Smooth muscle cell (in vitro differentiated cells): ENCODE measurements around the gene ITGB4. TPM values are rescaled to one million over a fixed set of nuclear protein-coding genes. Genes with fewer than 3 reads are reported as not detected.

Source experiments
- DNase-seq: peaks from one replicate; lab custom pipeline; 2025; ENCODE audit not compliant: unreplicated experiment; lab: John Stamatoyannopoulos, UW
- H2AFZ ChIP-seq: fragments of 200-600 bp; sonication (generic); 2 replicates; pipeline ENCODE4 v1.6.0; 2016; ENCODE audit warnings: antibody characterized with exemption, low read depth, mild to moderate bottlenecking
- H3F3A ChIP-seq: fragments of 200-600 bp; sonication (generic); 2 replicates; pipeline ENCODE4 v1.6.0; 2017; ENCODE audit warnings: antibody characterized with exemption, low read depth
- H3K27ac ChIP-seq: fragments of 200-600 bp; sonication (generic); 2 replicates; pipeline ENCODE4 v1.5.1; 2016; ENCODE audit warnings: low read depth, mild to moderate bottlenecking
- H3K27me3 ChIP-seq: fragments of 200-600 bp; sonication (generic); 2 replicates; pipeline ENCODE4 v1.6.1; 2016; ENCODE audit warnings: low read depth, mild to moderate bottlenecking
- H3K36me3 ChIP-seq: fragments of 200-600 bp; sonication (generic); 2 replicates; pipeline ENCODE4 v1.5.1; 2016; ENCODE audit warnings: low read depth
- H3K4me1 ChIP-seq: fragments of 200-600 bp; sonication (generic); 2 replicates; pipeline ENCODE4 v1.5.1; 2016; ENCODE audit warnings: low read depth
- H3K4me2 ChIP-seq: fragments of 200-600 bp; sonication (generic); 2 replicates; pipeline ENCODE4 v1.6.0; 2016; ENCODE audit warnings: mild to moderate bottlenecking
- H3K4me3 ChIP-seq: fragments of 200-600 bp; sonication (generic); 2 replicates; pipeline ENCODE4 v1.5.1; 2016; ENCODE audit warnings: mild to moderate bottlenecking
- H3K79me2 ChIP-seq: fragments of 200-600 bp; sonication (generic); 2 replicates; pipeline ENCODE4 v1.6.0; 2016; ENCODE audit warnings: low read depth, mild to moderate bottlenecking
- H3K9ac ChIP-seq: fragments of 200-600 bp; sonication (generic); 2 replicates; pipeline ENCODE4 v1.6.0; 2016; ENCODE audit warnings: low read depth
- H3K9me3 ChIP-seq: fragments of 200-600 bp; sonication (generic); replicated peaks from 2 replicates; pipeline ENCODE4 v1.5.1; 2016; ENCODE audit warnings: low read depth
- H4K20me1 ChIP-seq: fragments of 200-600 bp; sonication (generic); 2 replicates; pipeline ENCODE4 v1.6.0; 2016; ENCODE audit warnings: low read depth
- WGBS: methylation state at CpG from one replicate; pipeline ENCODE4 v1.1.7; 2016; ENCODE audit warnings: low lambda C conversion rate; 5-methylcytosine and 5-hydroxymethylcytosine counted together
- polyA plus RNA-seq: library from polyadenylated mRNA; unstranded; fragments of >200 nt; fragmentation: Nextera tagmentation; extraction: Ambion mirVana; gene quantifications from 2 replicates; pipeline ENCODE4 v1.2.1, GENCODE V29; 2016
- total RNA-seq: library from RNA; depleted of rRNA; stranded (reverse); fragments of >200 nt; gene quantifications from 2 replicates; pipeline ENCODE4 v1.2.3, GENCODE V29; 2014
- TF ChIP-seq, protein P1 (sequence below): fragments of 200-600 bp; sonication (generic); IDR thresholded peaks from 2 replicates; pipeline ENCODE4 v1.5.1; 2017; ENCODE audit warnings: borderline replicate concordance, mild to moderate bottlenecking, antibody characterized with exemption; ENCODE audit not compliant: insufficient read depth, poor library complexity, severe bottlenecking

Gene ITGB4
- total and polyA plus RNA-seq, 2 experiments from 2014 or later: 47.2 to 83.8 TPM

DNA sequence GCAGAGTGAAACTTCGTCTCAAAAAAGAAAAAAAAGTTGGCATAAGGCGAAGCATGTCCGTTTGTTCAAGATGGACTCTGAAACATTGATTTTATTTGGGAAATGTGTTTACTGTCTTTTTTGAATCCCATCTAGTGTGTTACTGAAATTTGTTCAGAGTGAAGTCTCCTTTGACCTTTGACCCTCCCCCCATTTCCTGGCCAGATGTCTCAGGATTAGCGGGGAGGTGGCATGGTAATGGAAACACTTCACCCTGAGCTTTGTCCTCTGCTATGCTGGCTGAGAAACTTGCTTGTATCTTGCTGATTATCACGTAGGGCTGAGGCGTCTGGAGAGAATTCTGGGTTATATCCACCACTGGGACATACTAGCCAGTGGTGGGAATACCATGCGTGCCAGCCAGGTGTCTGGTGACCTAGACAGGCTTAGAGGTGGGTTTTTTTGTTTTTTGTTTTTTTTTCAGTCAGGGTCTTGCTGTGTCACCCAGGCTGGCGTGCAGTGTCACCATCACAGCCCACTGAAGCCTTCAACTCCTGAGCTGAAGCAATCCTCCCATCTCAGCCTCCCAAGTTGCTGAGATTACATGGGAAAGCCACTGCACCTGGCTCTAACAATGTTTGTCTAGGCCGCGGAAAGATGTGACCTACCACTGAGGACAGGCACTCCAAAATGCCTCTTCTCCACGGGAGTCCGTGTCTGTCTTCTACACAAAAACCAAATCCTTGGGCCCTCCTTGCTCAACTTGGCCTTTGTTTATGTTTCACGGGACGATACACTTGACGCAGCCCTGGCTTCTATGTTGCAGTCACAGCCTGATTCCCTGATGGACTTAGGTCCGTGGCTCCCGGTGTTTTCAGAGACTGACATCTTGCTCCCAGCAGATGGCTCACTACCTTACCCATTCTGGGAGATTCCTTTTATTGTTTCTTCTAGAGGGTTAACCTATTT lies 50.3 kb downstream of the ITGB4 start:
- H3K36me3 ChIP-seq: no peaks in the 10 kb centered on the region
- WGBS: 84% methylated on average over 17 of the region's 17 CpGs
- DNase-seq: no peak
- no peak overlapping the region for H2AFZ ChIP-seq
- peaks cover 10% of the 10 kb centered on the region for H3F3A ChIP-seq
- no peak overlapping the region for H3K27ac ChIP-seq
- H3K4me3 ChIP-seq: no peak overlapping the region
- no peaks in the 10 kb centered on the region for H3K9me3 ChIP-seq
- no peak overlapping the region for H3K9ac ChIP-seq
- H3K27me3 ChIP-seq: no peaks in the 10 kb centered on the region
- TF ChIP-seq, protein P1, sequence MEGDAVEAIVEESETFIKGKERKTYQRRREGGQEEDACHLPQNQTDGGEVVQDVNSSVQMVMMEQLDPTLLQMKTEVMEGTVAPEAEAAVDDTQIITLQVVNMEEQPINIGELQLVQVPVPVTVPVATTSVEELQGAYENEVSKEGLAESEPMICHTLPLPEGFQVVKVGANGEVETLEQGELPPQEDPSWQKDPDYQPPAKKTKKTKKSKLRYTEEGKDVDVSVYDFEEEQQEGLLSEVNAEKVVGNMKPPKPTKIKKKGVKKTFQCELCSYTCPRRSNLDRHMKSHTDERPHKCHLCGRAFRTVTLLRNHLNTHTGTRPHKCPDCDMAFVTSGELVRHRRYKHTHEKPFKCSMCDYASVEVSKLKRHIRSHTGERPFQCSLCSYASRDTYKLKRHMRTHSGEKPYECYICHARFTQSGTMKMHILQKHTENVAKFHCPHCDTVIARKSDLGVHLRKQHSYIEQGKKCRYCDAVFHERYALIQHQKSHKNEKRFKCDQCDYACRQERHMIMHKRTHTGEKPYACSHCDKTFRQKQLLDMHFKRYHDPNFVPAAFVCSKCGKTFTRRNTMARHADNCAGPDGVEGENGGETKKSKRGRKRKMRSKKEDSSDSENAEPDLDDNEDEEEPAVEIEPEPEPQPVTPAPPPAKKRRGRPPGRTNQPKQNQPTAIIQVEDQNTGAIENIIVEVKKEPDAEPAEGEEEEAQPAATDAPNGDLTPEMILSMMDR: no peak
- H4K20me1 ChIP-seq: peaks cover 18% of the 10 kb centered on the region
- no peaks in the 10 kb centered on the region for H3K4me1 ChIP-seq
- no peak overlapping the region for H3K4me2 ChIP-seq
- H3K79me2 ChIP-seq: no peaks in the 10 kb centered on the region

DNA sequence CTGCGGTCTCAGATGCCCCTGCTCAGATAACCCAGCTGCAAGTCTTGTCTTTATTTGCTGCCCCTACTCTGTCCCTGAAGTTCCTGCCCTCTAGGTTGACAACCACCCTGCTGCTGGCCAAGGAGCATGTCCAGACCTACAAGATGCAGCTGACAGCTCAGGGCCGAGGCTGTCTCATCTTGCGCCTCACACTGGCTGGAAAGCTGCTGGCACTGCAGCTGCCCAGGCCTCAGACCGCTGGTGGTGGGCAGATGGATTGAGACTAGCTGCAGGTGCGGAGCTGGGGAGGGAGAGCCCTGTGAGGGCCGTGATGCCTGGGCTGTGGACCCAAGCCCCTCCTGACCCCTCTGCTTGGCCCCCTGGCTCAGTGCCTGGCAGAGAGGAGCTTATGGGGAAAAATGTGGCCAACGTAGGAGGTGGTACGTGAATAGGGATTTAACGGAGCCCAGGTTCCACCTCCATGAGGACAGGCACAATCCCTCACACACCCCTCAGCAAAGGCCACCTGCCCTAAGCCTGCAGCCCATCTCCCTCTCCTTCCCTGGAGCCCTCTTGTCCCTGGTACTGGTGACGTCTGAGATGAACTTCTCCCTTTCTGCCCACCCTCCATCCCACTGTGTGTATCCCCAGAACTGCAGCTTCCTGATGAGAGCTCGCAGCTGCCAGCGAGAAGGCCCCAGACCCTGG lies 52.0 kb downstream of the ITGB4 start:
- H3K4me1 ChIP-seq: peaks cover 10% of the 10 kb centered on the region
- peaks cover 23% of the 10 kb centered on the region for H3F3A ChIP-seq
- H3K36me3 ChIP-seq: no peaks in the 10 kb centered on the region
- H3K9ac ChIP-seq: no peak overlapping the region
- no peak overlapping the region for H2AFZ ChIP-seq
- TF ChIP-seq, protein P1: no peak
- H3K27me3 ChIP-seq: no peaks in the 10 kb centered on the region
- no peak overlapping the region for H3K27ac ChIP-seq
- 83% methylated on average over 12 of the region's 12 CpGs for WGBS
- H4K20me1 ChIP-seq: peaks cover 34% of the 10 kb centered on the region
- DNase-seq: no peak
- no peak overlapping the region for H3K4me3 ChIP-seq
- no peaks in the 10 kb centered on the region for H3K9me3 ChIP-seq
- no peak overlapping the region for H3K4me2 ChIP-seq
- peaks cover 11% of the 10 kb centered on the region for H3K79me2 ChIP-seq

GRCh38 chr17:75773808-75774470 lies 52.7 kb downstream of the ITGB4 start:
- Histone ChIP-seq H3K4me2 (no peak overlapping the region), H3K9me3 (no peaks in the 10 kb centered on the region), H3K4me3 (no peak overlapping the region), H3K36me3 (no peaks in the 10 kb centered on the region), H3F3A (peaks cover 29% of the 10 kb centered on the region), H2AFZ (no peak overlapping the region), H3K27me3 (no peaks in the 10 kb centered on the region), H3K9ac (no peak overlapping the region), H3K27ac (no peak overlapping the region), H4K20me1 (peaks cover 41% of the 10 kb centered on the region), H3K4me1 (peaks cover 10% of the 10 kb centered on the region), H3K79me2 (peaks cover 18% of the 10 kb centered on the region)
- no peak for DNase-seq
- TF ChIP-seq, protein P1: peak; percentile 3
- WGBS: 91% methylated on average over 15 of the region's 15 CpGs
